Pancreas (tissue), 10 donors: ENCODE data around the gene C3orf18. TPM values are rescaled to one million over a fixed set of nuclear protein-coding genes. Genes with fewer than 3 reads are reported as not detected.
A peak's percentile ranks its signal among the peaks of the same experiment; 100 is the strongest.

Experiments used
- ATAC-seq, 4 donors: fragments of 200-7000 bp; cut with Tn5 transposase; one replicate each; pipeline versions ENCODE4 v1.8.0 to v1.9.1; 2020; ENCODE audit warnings: mild to moderate bottlenecking in 4 of 4, moderate library complexity in 4 of 4
- DNase-seq, 6 donors: peaks; one replicate each; pipeline ENCODE4 v3.0.0-alpha.2; 2020
- FAIRE-seq: peaks from 2 replicates; lab custom pipeline; 2012; peaks lifted over from hg19 to GRCh38; lab: Jason Lieb, UNC
- H3K27ac ChIP-seq, 4 donors: fragments of 200-600 bp; sonication (generic); 1 replicate in 3 of 4; 2 replicates in 1 of 4; pipeline versions ENCODE4 v1.5.0 to v1.8.0; 2020
- H3K27me3 ChIP-seq, 4 donors: fragments of 200-600 bp; one replicate each; pipeline ENCODE4 v1.8.0; 2021
- H3K36me3 ChIP-seq, 3 donors: fragments of 200-600 bp; sonication (generic) in 1 of 3; one replicate each; pipeline versions ENCODE4 v1.5.0 to v1.8.0; 2020 to 2021
- H3K4me1 ChIP-seq, 3 donors: fragments of 200-600 bp; one replicate each; pipeline ENCODE4 v1.8.0; 2021
- H3K4me3 ChIP-seq, 4 donors: fragments of 200-600 bp; sonication (generic) in 2 of 4; one replicate each; pipeline versions ENCODE4 v1.5.0 to v1.8.0; 2020 to 2021
- H3K9me3 ChIP-seq, 4 donors: fragments of 200-600 bp; one replicate each; pipeline ENCODE4 v1.8.0; 2021
- WGBS, 2 donors: extraction: QIAGEN DNeasy Blood & Tissue Kit; methylation state at CpG; one replicate each; pipeline ENCODE4 v1.1.7; 2013; 5-methylcytosine and 5-hydroxymethylcytosine counted together
- intact Hi-C, 3 donors: fragments of 100-400 bp; cut with DNase I; formaldehyde crosslinking; loops; one replicate each; pipeline versions ENCODE4 v1.11.1 to v1.14.2; 2022
- polyA plus RNA-seq, 2 donors: library from polyadenylated mRNA; stranded (reverse); fragments of 200-250 nt; gene quantifications; one replicate each; pipeline ENCODE4 v1.2.3, GENCODE V29; 2013
- total RNA-seq, 6 donors: library from RNA; stranded (reverse); fragmentation: NEBNext Ultra II Directional in 4 of 6; extraction: Animal tissue kit (Norgen Biotek cat#: 25700) in 4 of 6; gene quantifications; one replicate each; pipeline versions ENCODE4 v1.2.1 to v1.2.4, GENCODE V29; 2021 to 2023
- TF ChIP-seq, protein P1 (sequence below), 4 donors: fragments of 200-600 bp; sonication (generic) in 3 of 4; IDR thresholded peaks; one replicate each; pipeline versions ENCODE4 v1.5.0 to v1.8.0; 2021; ENCODE audit warnings: antibody characterized with exemption in 4 of 4
- donor health status: healthy with polysubstance abuse.
- donor health status: DM: no; HTN: no; CAD: no; lungs with moderate emphysema.
- donor health status: DM: no; HTN: no; CAD: no.
- donor health status: control.
- donor health status: control.
- donor health status: Bipolar disorder and iron deficiency.
- donor health status: DM: yes; HTN: yes; CAD: no.
- donor health status: DM: no; HTN: no; CAD: no.
- donor health status: DM: no; HTN: no; CAD: no.
- donor health status: DM: yes; HTN: yes; CAD: no.

Gene C3orf18
- total and polyA plus RNA-seq, 8 donors, result 3.2 to 8.9 (median 5.0) TPM

- ATAC-seq (no peak), FAIRE-seq (no peak), DNase-seq (no peak)
- H3K36me3 ChIP-seq, result peaks cover 0 to 20% (median 12%) of the 10 kb centered on the region in 3 donors
- no peaks in the 10 kb centered on the region for H3K9me3 ChIP-seq
- no peak overlapping the region for H3K4me3 ChIP-seq
- 61 to 65% methylated on average over 5 of the region's 5 CpGs for WGBS, 2 donors
- intact Hi-C loops, result no loop called here
- H3K27ac ChIP-seq, result peak overlapping the region; percentile 74 to 99 (median 90)
- TF ChIP-seq, protein P1, sequence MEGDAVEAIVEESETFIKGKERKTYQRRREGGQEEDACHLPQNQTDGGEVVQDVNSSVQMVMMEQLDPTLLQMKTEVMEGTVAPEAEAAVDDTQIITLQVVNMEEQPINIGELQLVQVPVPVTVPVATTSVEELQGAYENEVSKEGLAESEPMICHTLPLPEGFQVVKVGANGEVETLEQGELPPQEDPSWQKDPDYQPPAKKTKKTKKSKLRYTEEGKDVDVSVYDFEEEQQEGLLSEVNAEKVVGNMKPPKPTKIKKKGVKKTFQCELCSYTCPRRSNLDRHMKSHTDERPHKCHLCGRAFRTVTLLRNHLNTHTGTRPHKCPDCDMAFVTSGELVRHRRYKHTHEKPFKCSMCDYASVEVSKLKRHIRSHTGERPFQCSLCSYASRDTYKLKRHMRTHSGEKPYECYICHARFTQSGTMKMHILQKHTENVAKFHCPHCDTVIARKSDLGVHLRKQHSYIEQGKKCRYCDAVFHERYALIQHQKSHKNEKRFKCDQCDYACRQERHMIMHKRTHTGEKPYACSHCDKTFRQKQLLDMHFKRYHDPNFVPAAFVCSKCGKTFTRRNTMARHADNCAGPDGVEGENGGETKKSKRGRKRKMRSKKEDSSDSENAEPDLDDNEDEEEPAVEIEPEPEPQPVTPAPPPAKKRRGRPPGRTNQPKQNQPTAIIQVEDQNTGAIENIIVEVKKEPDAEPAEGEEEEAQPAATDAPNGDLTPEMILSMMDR (IDR thresholded peaks at IDR 0.05), result no peak
- no peaks in the 10 kb centered on the region for H3K27me3 ChIP-seq
- peaks cover 73 to 94% (median 75%) of the 10 kb centered on the region in 3 donors for H3K4me1 ChIP-seq
These were observed 36.6 kb upstream of the C3orf18 start for GRCh38 chr3:50604110-50604621.

- TF ChIP-seq, protein P1 (IDR thresholded peaks at IDR 0.05), result no peak
- FAIRE-seq (no peak), ATAC-seq (no peak), DNase-seq (peak in 1 of 6 donors; percentile 25)
- Histone ChIP-seq H3K27ac (peak overlapping the region; percentile 97 to 99 (median 98)), H3K4me3 (no peak overlapping the region), H3K27me3 (no peaks in the 10 kb centered on the region), H3K4me1 (peaks cover 73 to 91% (median 79%) of the 10 kb centered on the region in 3 donors), H3K36me3 (peaks cover 0 to 20% (median 12%) of the 10 kb centered on the region in 3 donors), H3K9me3 (no peaks in the 10 kb centered on the region)
- WGBS, 2 donors, result 63 to 70% methylated on average over 4 of the region's 4 CpGs
- intact Hi-C loops, result no loop called here
These were observed 35.9 kb upstream of the C3orf18 start for GRCh38 chr3:50603261-50604109.

GRCh38 chr3:50602595-50603191, 35.1 kb upstream of the C3orf18 start:
- no peaks in the 10 kb centered on the region for H3K27me3 ChIP-seq
- H3K36me3 ChIP-seq, result peaks cover 0 to 17% (median 10%) of the 10 kb centered on the region in 3 donors
- H3K4me3 ChIP-seq, result no peak overlapping the region
- H3K27ac ChIP-seq, result peak overlapping the region; percentile 97 to 99 (median 98)
- ATAC-seq (peak in 2 of 4 donors; percentile 3 to 4), DNase-seq (peak in 2 of 6 donors; percentile 62 to 69), FAIRE-seq (no peak)
- TF ChIP-seq, protein P1 (IDR thresholded peaks at IDR 0.05), result no peak
- intact Hi-C loops, result no loop called here
- 54 to 57% methylated on average over 9 of the region's 9 CpGs for WGBS, 2 donors
- H3K9me3 ChIP-seq, result no peaks in the 10 kb centered on the region
- H3K4me1 ChIP-seq, result peaks cover 73 to 83% (median 79%) of the 10 kb centered on the region in 3 donors

DNA sequence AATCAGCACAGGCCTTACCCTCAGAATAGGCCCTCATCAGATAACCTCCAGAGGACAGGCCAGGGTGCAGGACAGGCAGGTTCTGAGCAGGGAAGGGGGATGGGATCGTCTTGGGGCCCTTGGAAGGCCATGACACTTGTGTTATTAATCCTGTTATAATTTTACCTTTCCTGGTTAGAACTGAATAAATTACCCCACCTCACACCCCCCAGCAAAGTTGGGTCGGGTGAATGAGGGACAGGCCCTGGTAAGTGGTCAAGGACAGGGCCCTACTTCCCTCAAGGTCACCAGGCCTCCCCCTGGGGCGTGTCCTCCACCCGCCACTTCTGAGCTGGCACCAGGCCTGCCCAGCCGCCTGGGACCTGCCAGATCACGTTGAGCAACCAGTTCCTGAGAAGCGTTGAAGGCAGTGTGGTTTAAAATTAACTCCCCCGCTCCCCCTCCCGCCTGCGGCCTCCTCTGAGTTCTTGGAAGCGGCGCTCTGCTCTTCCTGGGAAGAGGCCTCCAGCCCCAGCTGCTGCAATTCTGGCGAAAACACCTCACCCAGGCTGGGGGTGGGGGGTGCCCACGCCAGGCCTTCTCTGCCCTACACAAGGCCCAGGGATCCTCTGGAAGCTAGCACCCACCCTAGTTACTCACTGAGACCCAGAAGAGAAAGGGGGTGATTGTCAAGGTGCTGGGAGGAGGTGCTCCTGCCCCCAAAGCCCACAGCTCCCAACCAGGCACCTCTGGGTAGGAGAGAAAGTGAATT, 33.5 kb upstream of the C3orf18 start:
- FAIRE-seq (peak; percentile 83), ATAC-seq (peak; percentile 72 to 84 (median 80)), DNase-seq (peak; percentile 91 to 100 (median 98))
- H3K27ac ChIP-seq, result peak overlapping the region; percentile 97 to 99 (median 98)
- TF ChIP-seq, protein P1 (IDR thresholded peaks at IDR 0.05), result no peak
- intact Hi-C loops, result no loop called here
- no peaks in the 10 kb centered on the region for H3K9me3 ChIP-seq
- peak overlapping the region in 1 of 4 donors; percentile 15 for H3K4me3 ChIP-seq
- peaks cover 62 to 68% (median 67%) of the 10 kb centered on the region in 3 donors for H3K4me1 ChIP-seq
- peaks cover 0 to under 1% (median 0%) of the 10 kb centered on the region in 3 donors for H3K36me3 ChIP-seq
- no peaks in the 10 kb centered on the region for H3K27me3 ChIP-seq
- 0 to 1% methylated on average over 14 of the region's 14 CpGs for WGBS, 2 donors
